HG03280 (cell line): ENCODE results near the gene MUL1.

Source experiments
- ATAC-seq: cut with Tn5 transposase; IDR thresholded peaks from one replicate; pipeline ENCODE4 v1.9.1; 2021; ENCODE audit warnings: mild to moderate bottlenecking, moderate library complexity; ENCODE audit not compliant: unreplicated experiment

The MUL1 gene

GRCh38 chr1:20486457-20487235, 21.3 kb downstream of the MUL1 start:
- no peak for ATAC-seq

GRCh38 chr1:20485527-20486456, 22.2 kb downstream of the MUL1 start, which contains the start of gene CAMK2N1:
Gene CAMK2N1, minus strand, starts transcription at chr1:20486210. Its CDS starts 831 bp downstream, at chr1:20485379.
- ATAC-seq = no peak

GRCh38 chr1:20484519-20485462, 23.2 kb downstream of the MUL1 start:
- no peak for ATAC-seq

- ATAC-seq = no peak
These were observed 24.0 kb downstream of the MUL1 start for GRCh38 chr1:20483833-20484518.

GRCh38 chr1:20483098-20483832, 24.7 kb downstream of the MUL1 start:
- no peak for ATAC-seq

- no peak for ATAC-seq
These were observed 26.1 kb downstream of the MUL1 start for GRCh38 chr1:20481643-20482498.

- ATAC-seq = no peak
These were observed 26.9 kb downstream of the MUL1 start for GRCh38 chr1:20480951-20481617.

GRCh38 chr1:20480243-20480944, 27.6 kb downstream of the MUL1 start:
- ATAC-seq = no peak

- ATAC-seq = no peak
These were observed 28.1 kb downstream of the MUL1 start for GRCh38 chr1:20479840-20480239.

- no peak for ATAC-seq
These were observed 29.8 kb downstream of the MUL1 start for GRCh38 chr1:20478057-20478635.

- no peak for ATAC-seq
These were observed 30.4 kb downstream of the MUL1 start for GRCh38 chr1:20477348-20478056.

GRCh38 chr1:20476265-20477038, 31.5 kb downstream of the MUL1 start:
- no peak for ATAC-seq

GRCh38 chr1:20474996-20475395, 33.0 kb downstream of the MUL1 start:
- no peak for ATAC-seq

GRCh38 chr1:20474333-20474975, 33.5 kb downstream of the MUL1 start:
- no peak for ATAC-seq

GRCh38 chr1:20473894-20474293, 34.1 kb downstream of the MUL1 start:
- no peak for ATAC-seq
